Transverse colon (tissue), 4 donors: Measurements from ENCODE around the gene TMEM38B.

Source experiments
- POLR2AphosphoS5 ChIP-seq, 3 donors: sonication (generic); formaldehyde crosslinking; IDR thresholded peaks; one replicate each; pipeline ENCODE4 v1.6.1; 2016; ENCODE audit warnings: antibody characterized with exemption in 3 of 3
- TF ChIP-seq, protein P1 (sequence below), 5 experiments: fragments of 200-600 bp in 3 of 5; fragments of 450-650 bp in 2 of 5; sonication (generic) in 3 of 5; IDR thresholded peaks; 1 replicate in 2 of 5; 2 replicates in 3 of 5; pipeline ENCODE4 v1.5.1; 2016 to 2017; ENCODE audit warnings: antibody characterized with exemption in 5 of 5, inconsistent platforms in 3 of 5, mild to moderate bottlenecking in 2 of 5, moderate library complexity in 1 of 5

DNA sequence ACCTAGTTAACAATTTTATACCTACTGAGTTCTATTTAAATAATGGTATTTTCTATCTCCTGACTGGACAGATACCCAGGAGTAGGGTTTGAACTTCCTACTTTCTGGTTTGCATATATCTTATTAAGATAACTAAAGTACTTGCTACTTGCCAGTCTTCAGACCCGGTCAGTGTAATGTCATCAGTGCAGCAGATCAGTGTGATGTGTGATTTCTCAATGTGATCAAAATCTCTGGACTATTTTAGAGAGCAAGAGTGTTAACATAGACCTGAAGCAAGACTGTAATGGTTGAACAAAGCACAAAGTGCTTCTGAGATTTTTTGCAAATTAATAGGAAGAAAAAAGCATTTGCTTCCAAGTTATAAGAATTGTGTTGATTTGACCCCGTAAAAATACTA lies 6.8 kb downstream of the TMEM38B start:
- TF ChIP-seq, protein P1, sequence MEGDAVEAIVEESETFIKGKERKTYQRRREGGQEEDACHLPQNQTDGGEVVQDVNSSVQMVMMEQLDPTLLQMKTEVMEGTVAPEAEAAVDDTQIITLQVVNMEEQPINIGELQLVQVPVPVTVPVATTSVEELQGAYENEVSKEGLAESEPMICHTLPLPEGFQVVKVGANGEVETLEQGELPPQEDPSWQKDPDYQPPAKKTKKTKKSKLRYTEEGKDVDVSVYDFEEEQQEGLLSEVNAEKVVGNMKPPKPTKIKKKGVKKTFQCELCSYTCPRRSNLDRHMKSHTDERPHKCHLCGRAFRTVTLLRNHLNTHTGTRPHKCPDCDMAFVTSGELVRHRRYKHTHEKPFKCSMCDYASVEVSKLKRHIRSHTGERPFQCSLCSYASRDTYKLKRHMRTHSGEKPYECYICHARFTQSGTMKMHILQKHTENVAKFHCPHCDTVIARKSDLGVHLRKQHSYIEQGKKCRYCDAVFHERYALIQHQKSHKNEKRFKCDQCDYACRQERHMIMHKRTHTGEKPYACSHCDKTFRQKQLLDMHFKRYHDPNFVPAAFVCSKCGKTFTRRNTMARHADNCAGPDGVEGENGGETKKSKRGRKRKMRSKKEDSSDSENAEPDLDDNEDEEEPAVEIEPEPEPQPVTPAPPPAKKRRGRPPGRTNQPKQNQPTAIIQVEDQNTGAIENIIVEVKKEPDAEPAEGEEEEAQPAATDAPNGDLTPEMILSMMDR (IDR thresholded peaks at IDR 0.05): no peak
- TF ChIP-seq POLR2AphosphoS5 (IDR thresholded peaks at IDR 0.05): no peak
